K562 (cell line): ENCODE data around the gene GPRIN2. TPM values are rescaled to one million over a fixed set of nuclear protein-coding genes. Genes with fewer than 3 reads are reported as not detected.
A peak's percentile ranks its signal among the peaks of the same experiment; 100 is the strongest.

ENCODE experiments used
- BCL6 ChIP-seq: fragments of 250-450 bp; sonication (Bioruptor Pico); IDR thresholded peaks from 2 replicates; pipeline ENCODE4 v1.4.0; 2020
- CHCHD3 ChIP-seq: fragments of 250-450 bp; sonication (Bioruptor Pico); IDR thresholded peaks from 2 replicates; pipeline ENCODE4 v2.1.2; 2022; ENCODE audit warnings: mild to moderate bottlenecking
- FOXK1 ChIP-seq: sonication (generic); formaldehyde crosslinking; IDR thresholded peaks from 2 replicates; pipeline ENCODE4 v1.8.0; 2022; ENCODE audit warnings: missing genetic modification reagents, mild to moderate bottlenecking, borderline replicate concordance
- HDAC2 ChIP-seq: fragments of 450-650 bp; IDR thresholded peaks from 2 replicates; pipeline ENCODE4 v1.6.1; 2016; ENCODE audit warnings: mild to moderate bottlenecking
- HEY1 ChIP-seq: fragments of 250-450 bp; sonication (Bioruptor Pico); IDR thresholded peaks from 2 replicates; pipeline ENCODE4 v1.5.0; 2020; ENCODE audit warnings: mild to moderate bottlenecking, moderate library complexity, borderline replicate concordance
- SLC30A9 ChIP-seq: fragments of 250-450 bp; sonication (Bioruptor Pico); IDR thresholded peaks from 2 replicates; pipeline ENCODE4 v1.8.0; 2022; ENCODE audit warnings: mild to moderate bottlenecking, moderate library complexity
- TAL1 ChIP-seq: fragments of 450-650 bp; IDR thresholded peaks from 2 replicates; pipeline ENCODE4 v1.6.1; 2016; ENCODE audit warnings: mild to moderate bottlenecking
- TCF7 ChIP-seq: sonication (generic); IDR thresholded peaks from 2 replicates; pipeline ENCODE4 v1.6.1; 2016; ENCODE audit warnings: antibody characterized with exemption, borderline replicate concordance
- YY1 ChIP-seq, 3 experiments: IDR thresholded peaks; 2 replicates each; pipeline ENCODE4 v1.6.1; 2011; ENCODE audit warnings: low read length in 2 of 3, mild to moderate bottlenecking in 2 of 3, moderate library complexity in 2 of 3, borderline replicate concordance in 1 of 3, control low read depth in 1 of 3, low read depth in 1 of 3; ENCODE audit not compliant: insufficient read depth in 3 of 3, insufficient replicate concordance in 2 of 3, control insufficient read depth in 1 of 3, insufficient read length in 1 of 3; ENCODE audit errors: extremely low read depth in 1 of 3
- ZKSCAN8 ChIP-seq: fragments of 200-800 bp; sonication (Bioruptor generic); IDR thresholded peaks from 2 replicates; pipeline ENCODE4 v1.6.1; 2016; ENCODE audit warnings: missing genetic modification characterization, missing compliant biosample characterization
- ZNF3 ChIP-seq: fragments of 250-450 bp; sonication (Bioruptor Pico); IDR thresholded peaks from 2 replicates; pipeline ENCODE4 v1.5.0; 2021; ENCODE audit warnings: mild to moderate bottlenecking, moderate library complexity
- ZNF507 ChIP-seq: conservative IDR thresholded peaks from 2 replicates; pipeline ENCODE4 v1.6.1; 2017; ENCODE audit warnings: missing genetic modification characterization, missing compliant biosample characterization
- polyA plus RNA-seq, 8 experiments: library from polyadenylated mRNA; depleted of rRNA in 4 of 8; stranded (reverse) in 5 of 8; unstranded in 3 of 8; fragments of >200 nt; fragmentation: Nextera tagmentation in 2 of 8; fragmentation: Illumina TruSeq in 1 of 8; extraction: Ambion mirVana in 2 of 8; extraction: Trizol in 1 of 8; gene quantifications; 2 replicates each; pipeline versions ENCODE4 v1.2.1 to v1.2.3, GENCODE V29; 2011 to 2014; ENCODE audit warnings: inconsistent platforms in 1 of 8, missing spikeins in 1 of 8
- total RNA-seq, 7 experiments: library from RNA; depleted of rRNA in 6 of 7; stranded (reverse); fragments of >200 nt in 6 of 7; fragmentation: Illumina TruSeq in 2 of 7; extraction: Trizol in 2 of 7; gene quantifications; 2 replicates each; pipeline versions ENCODE4 v1.2.1 to v1.2.3, GENCODE V29; 2011 to 2021; ENCODE audit warnings: low replicate concordance in 1 of 7
- TF ChIP-seq, protein P1 (sequence below): fragments of 200-800 bp; sonication (Bioruptor generic); IDR thresholded peaks from 2 replicates; pipeline ENCODE4 v1.6.1; 2017; ENCODE audit warnings: missing genetic modification characterization, missing compliant biosample characterization
- TF ChIP-seq, protein P2 (sequence below): sonication (generic); formaldehyde crosslinking; IDR thresholded peaks from 2 replicates; pipeline ENCODE4 v1.8.1; 2022; ENCODE audit warnings: missing genetic modification reagents
- TF ChIP-seq, protein P3 (sequence below): fragments of 250-450 bp; sonication (Bioruptor Pico); IDR thresholded peaks from 2 replicates; pipeline ENCODE4 v1.5.1; 2021; ENCODE audit warnings: mild to moderate bottlenecking

Gene GPRIN2
- total and polyA plus RNA-seq, 9 of the 15 experiments (the other 6 are each of a cell fraction or from before 2014, with no cell fraction given), result not detected

DNA sequence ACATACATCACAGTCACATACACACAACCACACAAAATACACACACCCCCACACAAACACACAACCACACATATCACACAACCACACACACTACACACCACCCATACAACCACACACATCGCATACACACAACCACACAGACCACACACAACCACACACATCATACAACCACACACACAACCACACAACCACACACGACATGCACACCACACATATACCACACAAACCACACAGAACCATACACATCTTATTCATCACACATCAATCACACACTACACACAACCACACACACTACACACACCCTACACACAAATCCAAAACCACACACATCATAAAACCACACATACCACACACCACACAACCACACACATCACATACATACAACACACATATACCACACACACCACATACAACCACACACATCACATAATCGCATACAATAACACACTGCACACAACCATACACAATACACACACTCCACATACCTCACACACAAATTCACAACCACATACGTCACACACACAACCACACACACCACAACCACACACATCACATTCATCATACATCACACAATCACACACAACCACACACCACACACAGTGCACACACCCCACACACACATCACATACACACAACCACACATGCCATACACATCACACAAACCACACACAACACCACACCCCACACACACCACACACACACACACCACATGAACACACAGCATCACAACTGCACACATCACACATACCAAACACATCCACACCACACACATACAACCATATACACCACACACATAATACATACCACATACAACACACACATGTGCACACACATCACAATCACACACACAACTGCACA, 30.4 kb downstream of the GPRIN2 start (continued):
- TF ChIP-seq HEY1 (CRISPR knock-in tag) (no peak), BCL6 (CRISPR knock-in tag) (no peak), SLC30A9 (CRISPR knock-in tag) (no peak), ZKSCAN8 (no peak), HDAC2 (no peak), TCF7 (no peak), CHCHD3 (CRISPR knock-in tag) (no peak), ZNF3 (CRISPR knock-in tag) (no peak), YY1 (IDR thresholded peaks at IDR 0.05; ENCODE audit: borderline replicate concordance in 1 of 3, control insufficient read depth in 1 of 3, extremely low read depth in 1 of 3, insufficient read depth in 3 of 3, insufficient read length in 1 of 3, insufficient replicate concordance in 2 of 3, low read depth in 1 of 3, low read length in 2 of 3) (no peak), FOXK1 (CRISPR knock-in tag) (no peak), ZNF507 (tag) (no peak), TAL1 (peak; percentile 21; the same call in 1 of the 2 replicates)
- TF ChIP-seq, protein P1, sequence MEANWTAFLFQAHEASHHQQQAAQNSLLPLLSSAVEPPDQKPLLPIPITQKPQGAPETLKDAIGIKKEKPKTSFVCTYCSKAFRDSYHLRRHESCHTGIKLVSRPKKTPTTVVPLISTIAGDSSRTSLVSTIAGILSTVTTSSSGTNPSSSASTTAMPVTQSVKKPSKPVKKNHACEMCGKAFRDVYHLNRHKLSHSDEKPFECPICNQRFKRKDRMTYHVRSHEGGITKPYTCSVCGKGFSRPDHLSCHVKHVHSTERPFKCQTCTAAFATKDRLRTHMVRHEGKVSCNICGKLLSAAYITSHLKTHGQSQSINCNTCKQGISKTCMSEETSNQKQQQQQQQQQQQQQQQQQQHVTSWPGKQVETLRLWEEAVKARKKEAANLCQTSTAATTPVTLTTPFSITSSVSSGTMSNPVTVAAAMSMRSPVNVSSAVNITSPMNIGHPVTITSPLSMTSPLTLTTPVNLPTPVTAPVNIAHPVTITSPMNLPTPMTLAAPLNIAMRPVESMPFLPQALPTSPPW (CRISPR knock-in tag), result no peak
- TF ChIP-seq, protein P2, sequence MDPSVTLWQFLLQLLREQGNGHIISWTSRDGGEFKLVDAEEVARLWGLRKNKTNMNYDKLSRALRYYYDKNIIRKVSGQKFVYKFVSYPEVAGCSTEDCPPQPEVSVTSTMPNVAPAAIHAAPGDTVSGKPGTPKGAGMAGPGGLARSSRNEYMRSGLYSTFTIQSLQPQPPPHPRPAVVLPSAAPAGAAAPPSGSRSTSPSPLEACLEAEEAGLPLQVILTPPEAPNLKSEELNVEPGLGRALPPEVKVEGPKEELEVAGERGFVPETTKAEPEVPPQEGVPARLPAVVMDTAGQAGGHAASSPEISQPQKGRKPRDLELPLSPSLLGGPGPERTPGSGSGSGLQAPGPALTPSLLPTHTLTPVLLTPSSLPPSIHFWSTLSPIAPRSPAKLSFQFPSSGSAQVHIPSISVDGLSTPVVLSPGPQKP (CRISPR knock-in tag), result no peak; the same call in 1 of the 2 replicates
- TF ChIP-seq, protein P3, sequence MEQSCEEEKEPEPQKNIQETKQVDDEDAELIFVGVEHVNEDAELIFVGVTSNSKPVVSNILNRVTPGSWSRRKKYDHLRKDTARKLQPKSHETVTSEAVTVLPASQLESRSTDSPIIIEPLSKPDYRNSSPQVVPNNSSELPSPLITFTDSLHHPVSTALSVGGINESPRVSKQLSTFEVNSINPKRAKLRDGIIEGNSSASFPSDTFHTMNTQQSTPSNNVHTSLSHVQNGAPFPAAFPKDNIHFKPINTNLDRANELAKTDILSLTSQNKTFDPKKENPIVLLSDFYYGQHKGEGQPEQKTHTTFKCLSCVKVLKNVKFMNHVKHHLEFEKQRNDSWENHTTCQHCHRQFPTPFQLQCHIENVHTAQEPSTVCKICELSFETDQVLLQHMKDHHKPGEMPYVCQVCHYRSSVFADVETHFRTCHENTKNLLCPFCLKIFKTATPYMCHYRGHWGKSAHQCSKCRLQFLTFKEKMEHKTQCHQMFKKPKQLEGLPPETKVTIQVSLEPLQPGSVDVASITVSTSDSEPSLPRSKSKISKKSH (CRISPR knock-in tag), result no peak
